Urinary bladder (tissue), 4 donors: ENCODE data around the gene TOPORS. TPM values are rescaled to one million over a fixed set of nuclear protein-coding genes. Genes with fewer than 3 reads are reported as not detected.
A peak's percentile ranks its signal among the peaks of the same experiment; 100 is the strongest.
"Not testable (repeated sequence)": the region's sequence is repeated elsewhere in the genome, so short reads cannot be mapped to it uniquely, and the experiment has no call there.

Source experiments
- DNase-seq: peaks from one replicate; pipeline ENCODE4 v3.0.0-alpha.2; 2015; ENCODE audit errors: extremely low spot score
- H3K27ac ChIP-seq: one replicate; pipeline ENCODE4 v1.5.1; 2013; ENCODE audit warnings: low read depth, mild to moderate bottlenecking, moderate library complexity
- H3K36me3 ChIP-seq: one replicate; pipeline ENCODE4 v1.6.1; 2013; ENCODE audit warnings: mild to moderate bottlenecking, moderate library complexity; ENCODE audit not compliant: insufficient read depth
- H3K4me1 ChIP-seq: one replicate; pipeline ENCODE4 v1.6.1; 2013; ENCODE audit warnings: mild to moderate bottlenecking, moderate library complexity; ENCODE audit not compliant: insufficient read depth
- H3K4me3 ChIP-seq: one replicate; pipeline ENCODE4 v1.5.1; 2013; ENCODE audit warnings: low read depth, low read length
- WGBS: extraction: QIAGEN DNeasy Blood & Tissue Kit; methylation state at CpG from one replicate; pipeline ENCODE4 v1.1.7; 2013; 5-methylcytosine and 5-hydroxymethylcytosine counted together
- polyA plus RNA-seq: library from polyadenylated mRNA; stranded (reverse); fragments of 200-250 nt; gene quantifications from one replicate; pipeline ENCODE4 v1.2.3, GENCODE V29; 2013
- total RNA-seq: library from RNA; depleted of rRNA; stranded (reverse); fragments of >200 nt; gene quantifications from one replicate; pipeline ENCODE4 v1.2.3, GENCODE V29; 2014
- donor health status: healthy with polysubstance abuse.
- donor health status: healthy.

TOPORS gene
- total and polyA plus RNA-seq, 2 donors, result 13.3 to 39.0 TPM

- Histone ChIP-seq H3K36me3 (no peaks in the 10 kb centered on the region), H3K4me1 (no peaks in the 10 kb centered on the region), H3K4me3 (peak overlapping the region; percentile 87), H3K27ac (peak overlapping the region; percentile 83)
- no peak for DNase-seq
- 2% methylated on average over 10 of the region's 10 CpGs for WGBS
Measured at GRCh38 chr9:32550150-32550561, 2.2 kb downstream of the TOPORS start.

GRCh38 chr9:32548213-32548612 is 4.2 kb downstream of the TOPORS start:
- H3K36me3 ChIP-seq, H3K27ac ChIP-seq, DNase-seq, H3K4me3 ChIP-seq, H3K4me1 ChIP-seq: not testable (repeated sequence)
- 98% methylated on average over 20 of the region's 20 CpGs for WGBS

- H3K36me3 ChIP-seq, result peaks cover 5% of the 10 kb centered on the region
- H3K4me1 ChIP-seq, result no peaks in the 10 kb centered on the region
- WGBS, result 95% methylated on average over 1 of the region's 1 CpG
- no peak for DNase-seq
- H3K27ac ChIP-seq, result no peak overlapping the region
- H3K4me3 ChIP-seq, result no peak overlapping the region
Measured at GRCh38 chr9:32545884-32546283, 6.5 kb downstream of the TOPORS start.

- 94% methylated on average over 4 of the region's 4 CpGs for WGBS
- no peaks in the 10 kb centered on the region for H3K4me1 ChIP-seq
- H3K4me3 ChIP-seq, result no peak overlapping the region
- no peak overlapping the region for H3K27ac ChIP-seq
- no peak for DNase-seq
- H3K36me3 ChIP-seq, result peaks cover 5% of the 10 kb centered on the region
Measured at GRCh38 chr9:32543047-32543446, 9.3 kb downstream of the TOPORS start.

GRCh38 chr9:32533816-32534215 is 18.6 kb downstream of the TOPORS start:
- no peak overlapping the region for H3K27ac ChIP-seq
- no peak overlapping the region for H3K4me3 ChIP-seq
- DNase-seq, result no peak
- no peaks in the 10 kb centered on the region for H3K4me1 ChIP-seq
- WGBS, result 97% methylated on average over 4 of the region's 4 CpGs
- no peaks in the 10 kb centered on the region for H3K36me3 ChIP-seq

GRCh38 chr9:32533336-32533735 is 19.1 kb downstream of the TOPORS start:
- no peaks in the 10 kb centered on the region for H3K36me3 ChIP-seq
- H3K4me1 ChIP-seq, result no peaks in the 10 kb centered on the region
- H3K27ac ChIP-seq, result no peak overlapping the region
- DNase-seq, result no peak
- 95% methylated on average over 6 of the region's 6 CpGs for WGBS
- H3K4me3 ChIP-seq, result no peak overlapping the region

- Histone ChIP-seq H3K27ac (peak overlapping the region; percentile 80), H3K4me1 (no peaks in the 10 kb centered on the region), H3K4me3 (peak overlapping the region; percentile 65), H3K36me3 (no peaks in the 10 kb centered on the region)
- no peak for DNase-seq
- 22% methylated on average over 2 of the region's 2 CpGs for WGBS
Measured at GRCh38 chr9:32526707-32527048, 25.7 kb downstream of the TOPORS start.

- Histone ChIP-seq H3K4me3 (peak within 1 kb of the TSS; percentile 65), H3K27ac (peak within 1 kb of the TSS; percentile 80), H3K4me1 (no peaks in the 10 kb centered on the region), H3K36me3 (no peaks in the 10 kb centered on the region)
- under 1% methylated on average over 37 of the region's 37 CpGs for WGBS
- DNase-seq, result peak; percentile 82
Measured at GRCh38 chr9:32526041-32526706, 26.2 kb downstream of the TOPORS start, which contains the start of gene RIGI. TSS of gene RIGI (minus strand) at chr9:32526196. CDS start at chr9:32526166, 30 bp downstream.

- peak overlapping the region; percentile 65 for H3K4me3 ChIP-seq
- peak overlapping the region; percentile 71 for H3K27ac ChIP-seq
- no peaks in the 10 kb centered on the region for H3K4me1 ChIP-seq
- DNase-seq, result no peak
- H3K36me3 ChIP-seq, result no peaks in the 10 kb centered on the region
- 3% methylated on average over 4 of the region's 4 CpGs for WGBS
Measured at GRCh38 chr9:32525709-32526030, 26.7 kb downstream of the TOPORS start.

GRCh38 chr9:32524892-32525708 is 27.3 kb downstream of the TOPORS start:
- DNase-seq, result no peak
- 39% methylated on average over 22 of the region's 22 CpGs for WGBS
- H3K27ac ChIP-seq, result no peak overlapping the region

GRCh38 chr9:32524558-32524891 is 27.9 kb downstream of the TOPORS start:
- not testable (repeated sequence) for H3K27ac ChIP-seq, H3K4me3 ChIP-seq, DNase-seq, H3K4me1 ChIP-seq, H3K36me3 ChIP-seq
- WGBS, result 91% methylated on average over 11 of the region's 11 CpGs

More at GRCh38 chr9:32524892-32525708, 27.3 kb downstream of the TOPORS start:
- no peaks in the 10 kb centered on the region for H3K4me1 ChIP-seq
- H3K4me3 ChIP-seq, result peak overlapping the region; percentile 65
- no peaks in the 10 kb centered on the region for H3K36me3 ChIP-seq

- H3K27ac ChIP-seq, result no peak overlapping the region
- no peak overlapping the region for H3K4me3 ChIP-seq
- no peaks in the 10 kb centered on the region for H3K4me1 ChIP-seq
- no peak for DNase-seq
- WGBS, result 48% methylated on average over 1 of the region's 1 CpG
- H3K36me3 ChIP-seq, result no peaks in the 10 kb centered on the region
Measured at GRCh38 chr9:32523910-32524309, 28.5 kb downstream of the TOPORS start.

- Histone ChIP-seq H3K4me1 (no peaks in the 10 kb centered on the region), H3K27ac (no peak overlapping the region), H3K36me3 (no peaks in the 10 kb centered on the region), H3K4me3 (no peak overlapping the region)
- WGBS, result 97% methylated on average over 1 of the region's 1 CpG
- no peak for DNase-seq
Measured at GRCh38 chr9:32518276-32518675, 34.1 kb downstream of the TOPORS start.

- DNase-seq, result no peak
- Histone ChIP-seq H3K4me3 (no peak overlapping the region), H3K36me3 (no peaks in the 10 kb centered on the region), H3K27ac (no peak overlapping the region), H3K4me1 (no peaks in the 10 kb centered on the region)
Measured at GRCh38 chr9:32516241-32516640, 36.1 kb downstream of the TOPORS start.
